HepG2 (cell line): ENCODE results near the gene BLMH. TPM values are rescaled to one million over a fixed set of nuclear protein-coding genes. Genes with fewer than 3 reads are reported as not detected.

Experiments used
- BORCS8-MEF2B ChIP-seq: sonication (generic); formaldehyde crosslinking; IDR thresholded peaks from 2 replicates; pipeline ENCODE4 v1.8.0; 2022; ENCODE audit warnings: mild to moderate bottlenecking, missing genetic modification reagents
- CBX5 ChIP-seq: sonication (generic); formaldehyde crosslinking; IDR thresholded peaks from 2 replicates; pipeline ENCODE4 v1.4.0; 2020; ENCODE audit warnings: missing genetic modification reagents, borderline replicate concordance
- DDIT3 ChIP-seq: sonication (generic); formaldehyde crosslinking; IDR thresholded peaks from 2 replicates; pipeline ENCODE4 v1.4.0; 2020; ENCODE audit warnings: mild to moderate bottlenecking, missing genetic modification reagents
- ELF1 ChIP-seq: sonication (generic); formaldehyde crosslinking; IDR thresholded peaks from 2 replicates; pipeline ENCODE4 v1.4.0; 2020; ENCODE audit warnings: missing genetic modification reagents
- FOXA3 ChIP-seq: IDR thresholded peaks from 2 replicates; pipeline ENCODE4 v1.6.1; 2016; ENCODE audit warnings: missing genetic modification reagents, missing compliant biosample characterization
- FOXC1 ChIP-seq: sonication (generic); formaldehyde crosslinking; IDR thresholded peaks from 2 replicates; pipeline ENCODE4 v1.8.0; 2022; ENCODE audit warnings: mild to moderate bottlenecking, missing genetic modification reagents, borderline replicate concordance
- GATA4 ChIP-seq: sonication (generic); IDR thresholded peaks from 2 replicates; pipeline ENCODE4 v1.6.1; 2016; ENCODE audit warnings: antibody characterized with exemption, low read depth, borderline replicate concordance
- HDAC1 ChIP-seq: sonication (generic); formaldehyde crosslinking; IDR thresholded peaks from 2 replicates; pipeline ENCODE4 v1.5.1; 2020; ENCODE audit warnings: mild to moderate bottlenecking, missing genetic modification reagents
- IKZF1 ChIP-seq: fragments of 450-650 bp; IDR thresholded peaks from 2 replicates; pipeline ENCODE4 v1.7.1; 2016
- IRF9 ChIP-seq: sonication (generic); formaldehyde crosslinking; IDR thresholded peaks from 2 replicates; pipeline ENCODE4 v1.8.0; 2022; ENCODE audit warnings: missing genetic modification reagents, mild to moderate bottlenecking, borderline replicate concordance
- JDP2 ChIP-seq: sonication (generic); formaldehyde crosslinking; IDR thresholded peaks from 2 replicates; pipeline ENCODE4 v1.8.1; 2022; ENCODE audit warnings: missing genetic modification reagents, borderline replicate concordance
- JUND ChIP-seq: sonication (generic); formaldehyde crosslinking; IDR thresholded peaks from 2 replicates; pipeline ENCODE4 v1.8.0; 2022; ENCODE audit warnings: mild to moderate bottlenecking, missing genetic modification reagents
- KDM5A ChIP-seq: fragments of 200-600 bp; sonication (generic); IDR thresholded peaks from 2 replicates; pipeline ENCODE4 v1.7.0; 2018; ENCODE audit warnings: antibody characterized with exemption, mild to moderate bottlenecking, low read length, borderline replicate concordance
- NCOA1 ChIP-seq: sonication (generic); formaldehyde crosslinking; IDR thresholded peaks from 2 replicates; pipeline ENCODE4 v1.9.0; 2021; ENCODE audit warnings: missing genetic modification reagents
- NR1H2 ChIP-seq: sonication (generic); formaldehyde crosslinking; IDR thresholded peaks from 2 replicates; pipeline ENCODE4 v1.8.1; 2022; ENCODE audit warnings: low read depth, missing genetic modification reagents, borderline replicate concordance
- RFX1 ChIP-seq: fragments of 450-650 bp; IDR thresholded peaks from 2 replicates; pipeline ENCODE4 v1.6.1; 2017
- RNF2 ChIP-seq: fragments of 450-650 bp; conservative IDR thresholded peaks from 2 replicates; pipeline ENCODE4 v1.6.1; 2016; ENCODE audit warnings: low read depth
- RXRB ChIP-seq: IDR thresholded peaks from 2 replicates; pipeline ENCODE4 v1.6.1; 2016; ENCODE audit warnings: borderline replicate concordance, missing genetic modification reagents, missing compliant biosample characterization
- SALL1 ChIP-seq: sonication (generic); formaldehyde crosslinking; IDR thresholded peaks from 2 replicates; pipeline ENCODE4 v1.8.0; 2022; ENCODE audit warnings: mild to moderate bottlenecking, missing genetic modification reagents
- TIGD3 ChIP-seq: sonication (generic); formaldehyde crosslinking; IDR thresholded peaks from 2 replicates; pipeline ENCODE4 v1.5.1; 2020; ENCODE audit warnings: mild to moderate bottlenecking, missing genetic modification reagents, borderline replicate concordance
- U2AF1 ChIP-seq: fragments of 200-400 bp; formaldehyde crosslinking; optimal IDR thresholded peaks from 2 replicates; pipeline ENCODE3; 2017; ENCODE audit warnings: mild to moderate bottlenecking, low read depth, low read length
- XBP1 ChIP-seq: sonication (generic); formaldehyde crosslinking; IDR thresholded peaks from 2 replicates; pipeline ENCODE4 v1.5.0; 2020; ENCODE audit warnings: missing genetic modification reagents
- ZC3H13 ChIP-seq: sonication (generic); formaldehyde crosslinking; IDR thresholded peaks from 2 replicates; pipeline ENCODE4 v1.8.1; 2023; ENCODE audit warnings: mild to moderate bottlenecking, missing genetic modification reagents, moderate library complexity
- ZNF550 ChIP-seq: sonication (generic); formaldehyde crosslinking; IDR thresholded peaks from 2 replicates; pipeline ENCODE4 v1.4.0; 2020; ENCODE audit warnings: mild to moderate bottlenecking, missing genetic modification reagents, borderline replicate concordance
- ZNF552 ChIP-seq: sonication (generic); formaldehyde crosslinking; IDR thresholded peaks from 2 replicates; pipeline ENCODE4 v1.9.0; 2022; ENCODE audit warnings: missing genetic modification reagents, mild to moderate bottlenecking, borderline replicate concordance
- ZNF556 ChIP-seq: sonication (generic); formaldehyde crosslinking; IDR thresholded peaks from 2 replicates; pipeline ENCODE4 v1.4.0; 2020; ENCODE audit warnings: mild to moderate bottlenecking, missing genetic modification reagents, borderline replicate concordance
- ZNF770 ChIP-seq: sonication (generic); formaldehyde crosslinking; IDR thresholded peaks from 2 replicates; pipeline ENCODE4 v1.5.0; 2020; ENCODE audit warnings: mild to moderate bottlenecking, missing genetic modification reagents
- ZNF775 ChIP-seq: sonication (generic); formaldehyde crosslinking; IDR thresholded peaks from 2 replicates; pipeline ENCODE4 v1.4.0; 2020; ENCODE audit warnings: missing genetic modification reagents, mild to moderate bottlenecking, moderate library complexity, borderline replicate concordance
- polyA plus RNA-seq, 8 experiments: library from polyadenylated mRNA; depleted of rRNA in 3 of 8; stranded (reverse) in 7 of 8; unstranded in 1 of 8; fragments of >200 nt; fragmentation: Illumina TruSeq in 4 of 8; extraction: Trizol in 4 of 8; gene quantifications; 2 replicates each; pipeline versions ENCODE4 v1.2.1 to v1.2.3, GENCODE V29; 2011 to 2016; ENCODE audit warnings: low read depth in 4 of 8, missing spikeins in 1 of 8, mixed read lengths in 1 of 8; ENCODE audit not compliant: insufficient read depth in 1 of 8
- total RNA-seq, 5 experiments: library from RNA; depleted of rRNA; stranded (reverse); fragments of >200 nt; fragmentation: Illumina TruSeq; extraction: Trizol; gene quantifications; 2 replicates each; pipeline ENCODE4 v1.2.3, GENCODE V29; 2016; ENCODE audit warnings: low read depth in 1 of 5

Gene BLMH
- total and polyA plus RNA-seq, 2 of the 13 experiments (the other 11 are each of a cell fraction or from before 2014, with no cell fraction given), result 12.1 to 41.0 TPM

GRCh38 chr17:30336369-30337171, 44.8 kb upstream of the BLMH start (continued):
- TF ChIP-seq ZNF770 (CRISPR knock-in tag) (peak; percentile 42; the same call in 1 of the 2 replicates), FOXA3 (CRISPR knock-in tag) (peak; percentile 70), IRF9 (no peak), RNF2 (no peak), NR1H2 (CRISPR knock-in tag) (no peak), DDIT3 (CRISPR knock-in tag) (no peak), HDAC1 (peak; percentile 40; the same call in 1 of the 2 replicates), ZC3H13 (no peak), IKZF1 (no peak), NCOA1 (CRISPR knock-in tag) (no peak), ZNF550 (CRISPR knock-in tag) (no peak), XBP1 (no peak), ZNF556 (no peak), RFX1 (no peak), GATA4 (peak; percentile 49; the same call in 1 of the 2 replicates), ZNF775 (CRISPR knock-in tag) (no peak), ZNF552 (CRISPR knock-in tag) (no peak), RXRB (CRISPR knock-in tag) (peak; percentile 63), JDP2 (no peak), CBX5 (CRISPR knock-in tag) (no peak), KDM5A (no peak), ELF1 (no peak), SALL1 (peak; percentile 40; the same call in 1 of the 2 replicates), BORCS8-MEF2B (no peak), FOXC1 (CRISPR knock-in tag) (no peak), JUND (CRISPR knock-in tag) (no peak), U2AF1 (no peak), TIGD3 (CRISPR knock-in tag) (no peak)
